Measurements from ENCODE around the gene ZNF317.

- TF ChIP-seq CTCF (IDR thresholded peaks at IDR 0.05; ENCODE audit: insufficient read depth, low read length) (no peak), REST (IDR thresholded peaks at IDR 0.05; ENCODE audit: insufficient replicate concordance, low read depth) (no peak)
Measured at GRCh38 chr19:9175326-9175725, 35.1 kb downstream of the ZNF317 start.
